ENCODE data around the gene LRRC56. TPM values are rescaled to one million over a fixed set of nuclear protein-coding genes. Genes with fewer than 3 reads are reported as not detected.

LRRC56 gene
- total and polyA plus RNA-seq, 9 of the 15 experiments (the other 6 are each of a cell fraction or from before 2014, with no cell fraction given), result 0.03 to 4.5 (median 1.0) TPM; not detected in 1

DNA sequence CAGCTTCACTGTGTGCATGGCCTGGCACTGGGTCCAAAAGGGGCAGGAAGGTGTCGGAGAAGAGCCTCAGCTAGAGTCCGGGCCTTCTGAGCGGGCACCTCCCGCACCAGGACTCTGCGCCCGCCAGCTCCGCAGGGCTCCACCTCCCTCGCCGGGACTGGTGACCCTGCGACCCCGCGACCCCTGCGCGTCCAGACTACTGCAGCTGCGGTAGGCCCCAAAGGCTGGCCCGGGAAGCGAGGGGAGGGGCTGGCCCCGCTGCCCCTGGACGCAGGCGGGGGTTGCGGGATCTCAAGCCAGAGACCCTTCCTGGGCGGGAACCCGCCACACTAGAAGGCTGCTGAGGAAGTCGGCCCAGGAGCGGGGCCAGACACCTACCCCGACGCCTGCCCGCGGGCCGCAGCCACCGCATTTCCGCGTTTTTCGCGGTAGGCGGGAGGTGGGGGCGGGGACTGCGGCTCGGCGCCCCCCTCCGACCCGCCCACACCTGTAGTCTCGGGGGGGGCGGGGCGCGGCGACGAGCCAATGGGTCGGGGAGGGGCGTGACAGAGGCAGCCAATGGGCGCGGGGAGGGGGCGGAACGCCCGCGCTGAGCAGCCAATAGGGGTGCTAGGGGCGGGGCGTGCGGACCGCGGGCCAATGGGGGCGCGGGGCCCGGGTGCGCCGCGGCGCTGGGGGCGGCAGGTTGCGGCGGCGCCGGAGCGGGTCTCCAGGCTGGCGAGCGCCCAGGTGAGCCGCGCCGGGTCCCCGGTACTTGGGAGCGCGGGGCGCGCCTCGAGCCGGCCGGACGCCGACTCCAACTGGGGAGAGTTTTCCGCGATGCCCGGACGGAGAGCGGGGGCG is 23.2 kb downstream of the LRRC56 start, which contains the start of the genes LMNTD2 and RASSF7 (continued):
- TF ChIP-seq, protein P1, sequence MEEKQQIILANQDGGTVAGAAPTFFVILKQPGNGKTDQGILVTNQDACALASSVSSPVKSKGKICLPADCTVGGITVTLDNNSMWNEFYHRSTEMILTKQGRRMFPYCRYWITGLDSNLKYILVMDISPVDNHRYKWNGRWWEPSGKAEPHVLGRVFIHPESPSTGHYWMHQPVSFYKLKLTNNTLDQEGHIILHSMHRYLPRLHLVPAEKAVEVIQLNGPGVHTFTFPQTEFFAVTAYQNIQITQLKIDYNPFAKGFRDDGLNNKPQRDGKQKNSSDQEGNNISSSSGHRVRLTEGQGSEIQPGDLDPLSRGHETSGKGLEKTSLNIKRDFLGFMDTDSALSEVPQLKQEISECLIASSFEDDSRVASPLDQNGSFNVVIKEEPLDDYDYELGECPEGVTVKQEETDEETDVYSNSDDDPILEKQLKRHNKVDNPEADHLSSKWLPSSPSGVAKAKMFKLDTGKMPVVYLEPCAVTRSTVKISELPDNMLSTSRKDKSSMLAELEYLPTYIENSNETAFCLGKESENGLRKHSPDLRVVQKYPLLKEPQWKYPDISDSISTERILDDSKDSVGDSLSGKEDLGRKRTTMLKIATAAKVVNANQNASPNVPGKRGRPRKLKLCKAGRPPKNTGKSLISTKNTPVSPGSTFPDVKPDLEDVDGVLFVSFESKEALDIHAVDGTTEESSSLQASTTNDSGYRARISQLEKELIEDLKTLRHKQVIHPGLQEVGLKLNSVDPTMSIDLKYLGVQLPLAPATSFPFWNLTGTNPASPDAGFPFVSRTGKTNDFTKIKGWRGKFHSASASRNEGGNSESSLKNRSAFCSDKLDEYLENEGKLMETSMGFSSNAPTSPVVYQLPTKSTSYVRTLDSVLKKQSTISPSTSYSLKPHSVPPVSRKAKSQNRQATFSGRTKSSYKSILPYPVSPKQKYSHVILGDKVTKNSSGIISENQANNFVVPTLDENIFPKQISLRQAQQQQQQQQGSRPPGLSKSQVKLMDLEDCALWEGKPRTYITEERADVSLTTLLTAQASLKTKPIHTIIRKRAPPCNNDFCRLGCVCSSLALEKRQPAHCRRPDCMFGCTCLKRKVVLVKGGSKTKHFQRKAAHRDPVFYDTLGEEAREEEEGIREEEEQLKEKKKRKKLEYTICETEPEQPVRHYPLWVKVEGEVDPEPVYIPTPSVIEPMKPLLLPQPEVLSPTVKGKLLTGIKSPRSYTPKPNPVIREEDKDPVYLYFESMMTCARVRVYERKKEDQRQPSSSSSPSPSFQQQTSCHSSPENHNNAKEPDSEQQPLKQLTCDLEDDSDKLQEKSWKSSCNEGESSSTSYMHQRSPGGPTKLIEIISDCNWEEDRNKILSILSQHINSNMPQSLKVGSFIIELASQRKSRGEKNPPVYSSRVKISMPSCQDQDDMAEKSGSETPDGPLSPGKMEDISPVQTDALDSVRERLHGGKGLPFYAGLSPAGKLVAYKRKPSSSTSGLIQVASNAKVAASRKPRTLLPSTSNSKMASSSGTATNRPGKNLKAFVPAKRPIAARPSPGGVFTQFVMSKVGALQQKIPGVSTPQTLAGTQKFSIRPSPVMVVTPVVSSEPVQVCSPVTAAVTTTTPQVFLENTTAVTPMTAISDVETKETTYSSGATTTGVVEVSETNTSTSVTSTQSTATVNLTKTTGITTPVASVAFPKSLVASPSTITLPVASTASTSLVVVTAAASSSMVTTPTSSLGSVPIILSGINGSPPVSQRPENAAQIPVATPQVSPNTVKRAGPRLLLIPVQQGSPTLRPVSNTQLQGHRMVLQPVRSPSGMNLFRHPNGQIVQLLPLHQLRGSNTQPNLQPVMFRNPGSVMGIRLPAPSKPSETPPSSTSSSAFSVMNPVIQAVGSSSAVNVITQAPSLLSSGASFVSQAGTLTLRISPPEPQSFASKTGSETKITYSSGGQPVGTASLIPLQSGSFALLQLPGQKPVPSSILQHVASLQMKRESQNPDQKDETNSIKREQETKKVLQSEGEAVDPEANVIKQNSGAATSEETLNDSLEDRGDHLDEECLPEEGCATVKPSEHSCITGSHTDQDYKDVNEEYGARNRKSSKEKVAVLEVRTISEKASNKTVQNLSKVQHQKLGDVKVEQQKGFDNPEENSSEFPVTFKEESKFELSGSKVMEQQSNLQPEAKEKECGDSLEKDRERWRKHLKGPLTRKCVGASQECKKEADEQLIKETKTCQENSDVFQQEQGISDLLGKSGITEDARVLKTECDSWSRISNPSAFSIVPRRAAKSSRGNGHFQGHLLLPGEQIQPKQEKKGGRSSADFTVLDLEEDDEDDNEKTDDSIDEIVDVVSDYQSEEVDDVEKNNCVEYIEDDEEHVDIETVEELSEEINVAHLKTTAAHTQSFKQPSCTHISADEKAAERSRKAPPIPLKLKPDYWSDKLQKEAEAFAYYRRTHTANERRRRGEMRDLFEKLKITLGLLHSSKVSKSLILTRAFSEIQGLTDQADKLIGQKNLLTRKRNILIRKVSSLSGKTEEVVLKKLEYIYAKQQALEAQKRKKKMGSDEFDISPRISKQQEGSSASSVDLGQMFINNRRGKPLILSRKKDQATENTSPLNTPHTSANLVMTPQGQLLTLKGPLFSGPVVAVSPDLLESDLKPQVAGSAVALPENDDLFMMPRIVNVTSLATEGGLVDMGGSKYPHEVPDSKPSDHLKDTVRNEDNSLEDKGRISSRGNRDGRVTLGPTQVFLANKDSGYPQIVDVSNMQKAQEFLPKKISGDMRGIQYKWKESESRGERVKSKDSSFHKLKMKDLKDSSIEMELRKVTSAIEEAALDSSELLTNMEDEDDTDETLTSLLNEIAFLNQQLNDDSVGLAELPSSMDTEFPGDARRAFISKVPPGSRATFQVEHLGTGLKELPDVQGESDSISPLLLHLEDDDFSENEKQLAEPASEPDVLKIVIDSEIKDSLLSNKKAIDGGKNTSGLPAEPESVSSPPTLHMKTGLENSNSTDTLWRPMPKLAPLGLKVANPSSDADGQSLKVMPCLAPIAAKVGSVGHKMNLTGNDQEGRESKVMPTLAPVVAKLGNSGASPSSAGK (IDR thresholded peaks at IDR 0.05), result no peak
- TF ChIP-seq NFIX (CRISPR knock-in tag; IDR thresholded peaks at IDR 0.05; ENCODE audit: low read depth), result no peak
- no peak for TF ChIP-seq ZNF57 (CRISPR knock-in tag; IDR thresholded peaks at IDR 0.05)
- TF ChIP-seq RBM17 (IDR thresholded peaks at IDR 0.05; ENCODE audit: borderline replicate concordance, low read depth, low read length), result no peak
- no peak for TF ChIP-seq UBTF (IDR thresholded peaks at IDR 0.05; ENCODE audit: borderline replicate concordance in 1 of 2, low read depth in 2 of 2, low read length in 2 of 2)
- TF ChIP-seq CBX8 (IDR thresholded peaks at IDR 0.05; ENCODE audit: borderline replicate concordance, extremely low read depth, low read depth, low read length, poor library complexity, severe bottlenecking), result no peak
- no peak for TF ChIP-seq CBFA2T2 (conservative IDR thresholded peaks at IDR 0.05)
- TF ChIP-seq ZNF197 (CRISPR knock-in tag; IDR thresholded peaks at IDR 0.05; ENCODE audit: low read depth), result no peak
- 0 out of 2 replicates have a peak, but pooled peaks have one; percentile 11 for TF ChIP-seq BCOR (IDR thresholded peaks at IDR 0.05)
- 0 out of 2 replicates have a peak, but pooled peaks have one; percentile 5 for TF ChIP-seq ARID1B (IDR thresholded peaks at IDR 0.05)
- TF ChIP-seq ZNF449 (CRISPR knock-in tag; IDR thresholded peaks at IDR 0.05), result no peak
